HG03196 (cell line): ENCODE measurements around the gene RGPD8.

Experiments
- ATAC-seq: cut with Tn5 transposase; IDR thresholded peaks from one replicate; pipeline ENCODE4 v1.9.1; 2021; ENCODE audit not compliant: unreplicated experiment

RGPD8 gene

GRCh38 chr2:112339986-112340385, 93.5 kb downstream of the RGPD8 start:
- ATAC-seq: no peak

- ATAC-seq: no peak
These were observed 97.8 kb downstream of the RGPD8 start for GRCh38 chr2:112335600-112335999.

GRCh38 chr2:112332123-112332696, 101.2 kb downstream of the RGPD8 start:
- no peak for ATAC-seq

GRCh38 chr2:112322919-112323318, 110.5 kb downstream of the RGPD8 start:
- ATAC-seq: no peak

GRCh38 chr2:112321375-112322320, 111.8 kb downstream of the RGPD8 start:
- ATAC-seq: no peak
